Central memory CD4-positive, alpha-beta T cell (primary cell): ENCODE results near the gene SUMF1.
"Not testable (repeated sequence)": the region's sequence is repeated elsewhere in the genome, so short reads cannot be mapped to it uniquely, and the experiment has no call there.

Experiments
- DNase-seq: peaks from one replicate; pipeline ENCODE4 v3.0.0; 2022

Gene SUMF1

GRCh38 chr3:4332574-4332973 is 134.5 kb downstream of the SUMF1 start:
- no peak for DNase-seq

- no peak for DNase-seq
Measured at GRCh38 chr3:4332111-4332510, 135.0 kb downstream of the SUMF1 start.

- not testable (repeated sequence) for DNase-seq
Measured at GRCh38 chr3:4329806-4330205, 137.3 kb downstream of the SUMF1 start.

- no peak for DNase-seq
Measured at GRCh38 chr3:4326868-4327267, 140.2 kb downstream of the SUMF1 start.

- DNase-seq: no peak
Measured at GRCh38 chr3:4323246-4324027, 143.6 kb downstream of the SUMF1 start.

GRCh38 chr3:4322635-4323034 is 144.4 kb downstream of the SUMF1 start:
- DNase-seq: no peak

- no peak for DNase-seq
Measured at GRCh38 chr3:4321732-4322131, 145.3 kb downstream of the SUMF1 start.

- DNase-seq: no peak
Measured at GRCh38 chr3:4320096-4320911, 146.8 kb downstream of the SUMF1 start.

- no peak for DNase-seq
Measured at GRCh38 chr3:4314688-4315087, 152.4 kb downstream of the SUMF1 start.

- DNase-seq: no peak
Measured at GRCh38 chr3:4313606-4314293, 153.3 kb downstream of the SUMF1 start.

- DNase-seq: no peak
Measured at GRCh38 chr3:4311496-4311895, 155.6 kb downstream of the SUMF1 start.
